H1 (cell line): Measurements from ENCODE around the gene PTPRD.

Experiments
- ASH2L ChIP-seq: fragments of 200-600, 300-600 bp; sonication (generic); IDR thresholded peaks from one replicate; pipeline ENCODE4 v1.7.1; 2017; ENCODE audit warnings: low read length
- CTCF ChIP-seq, 3 experiments: IDR thresholded peaks; 1 replicate in 2 of 3; 2 replicates in 1 of 3; pipeline versions ENCODE4 v1.5.1 to v1.6.1; 2011; ENCODE audit warnings: low read length in 3 of 3, mild to moderate bottlenecking in 3 of 3, inconsistent platforms in 2 of 3, low read depth in 1 of 3, moderate library complexity in 1 of 3; ENCODE audit not compliant: insufficient read depth in 1 of 3; ENCODE audit errors: control extremely low read depth in 1 of 3
- EP300 ChIP-seq, 2 experiments: IDR thresholded peaks; 1 replicate in 1 of 2; 2 replicates in 1 of 2; pipeline ENCODE4 v1.6.1; 2011 to 2012; ENCODE audit warnings: low read depth in 2 of 2, low read length in 2 of 2, mild to moderate bottlenecking in 2 of 2, borderline replicate concordance in 1 of 2, inconsistent platforms in 1 of 2, moderate library complexity in 1 of 2
- JUND ChIP-seq: IDR thresholded peaks from 2 replicates; pipeline ENCODE4 v1.6.1; 2011; ENCODE audit warnings: mild to moderate bottlenecking, improper control_type of control experiment, low read length

DNA sequence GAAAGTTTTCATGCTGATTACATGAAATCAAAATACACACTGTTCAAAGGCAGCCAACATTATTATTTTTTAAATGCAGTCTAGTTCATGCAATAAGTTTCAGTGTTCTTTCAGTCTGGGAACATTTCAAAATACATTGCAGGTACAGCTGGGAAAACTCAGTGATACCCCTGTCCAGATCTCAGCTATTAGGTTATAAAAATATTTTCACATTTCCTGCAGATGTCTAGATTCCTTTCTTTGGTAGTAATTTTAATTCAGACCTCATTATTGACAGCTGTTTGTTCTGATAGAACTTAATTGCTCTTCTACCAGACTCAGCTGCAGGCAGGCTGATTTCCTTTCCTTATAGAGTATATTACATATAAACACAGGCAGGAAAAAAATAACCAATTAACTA lies 2256.4 kb downstream of the PTPRD start:
- TF ChIP-seq CTCF (IDR thresholded peaks at IDR 0.05; ENCODE audit: control extremely low read depth in 1 of 3, insufficient read depth in 1 of 3, low read depth in 1 of 3, low read length in 3 of 3): no peak
- no peak for TF ChIP-seq JUND
- no peak for TF ChIP-seq EP300 (IDR thresholded peaks at IDR 0.05; ENCODE audit: borderline replicate concordance in 1 of 2, low read depth in 2 of 2, low read length in 2 of 2)
- no peak for TF ChIP-seq ASH2L
